ENCODE results near the gene EPB41L4A. TPM values are rescaled to one million over a fixed set of nuclear protein-coding genes. Genes with fewer than 3 reads are reported as not detected.

The EPB41L4A gene
- total RNA-seq, 4 donors from 2014 or later = 10.1 to 32.9 (median 11.6) TPM

GRCh38 chr5:112329419-112330090, 89.5 kb downstream of the EPB41L4A start:
- Histone ChIP-seq H3K27ac (no peak overlapping the region), H3K36me3 (no peaks in the 10 kb centered on the region), H3K27me3 (no peaks in the 10 kb centered on the region), H3K9me3 (no peaks in the 10 kb centered on the region), H3K4me3 (no peak overlapping the region), H3K4me1 (no peaks in the 10 kb centered on the region)
- DNase-seq = no peak
- 49 to 50% methylated on average over 5 of the region's 5 CpGs for WGBS, 2 donors (ENCODE audit: low coverage in 1 of 2)
- intact Hi-C loops (cut with DNase I; ENCODE audit: low total_unique reads) (loop anchor here (5.0 kb wide), 1 partner anchor 88 kb away; the partner anchor contains the start of gene EPB41L4A), in situ Hi-C loops (cut with MboI; ENCODE audit: low pct_ligation_motif_present in 1 of 4, low pct_unique_long_range_greater_than_20kb in 1 of 4, low sequenced_read_pairs in 3 of 4) (no loop called here)
- TF ChIP-seq EP300 (IDR thresholded peaks at IDR 0.05; ENCODE audit: low read depth) (no peak), POLR2A (IDR thresholded peaks at IDR 0.05) (no peak), CTCF (IDR thresholded peaks at IDR 0.05) (no peak), POLR2AphosphoS5 (IDR thresholded peaks at IDR 0.05) (no peak)

- Histone ChIP-seq H3K9me3 (no peaks in the 10 kb centered on the region), H3K36me3 (no peaks in the 10 kb centered on the region), H3K27ac (no peak overlapping the region), H3K4me3 (no peak overlapping the region), H3K27me3 (no peaks in the 10 kb centered on the region), H3K4me1 (no peaks in the 10 kb centered on the region)
- intact Hi-C loops (cut with DNase I; ENCODE audit: low total_unique reads) = no loop called here
- TF ChIP-seq CTCF (IDR thresholded peaks at IDR 0.05) (no peak), POLR2A (IDR thresholded peaks at IDR 0.05) (no peak), POLR2AphosphoS5 (IDR thresholded peaks at IDR 0.05) (no peak), EP300 (IDR thresholded peaks at IDR 0.05; ENCODE audit: low read depth) (no peak)
- in situ Hi-C loops (cut with MboI; ENCODE audit: low pct_ligation_motif_present in 1 of 4, low pct_unique_long_range_greater_than_20kb in 1 of 4, low sequenced_read_pairs in 3 of 4) = no loop called here
- DNase-seq = no peak
Measured at GRCh38 chr5:112323166-112323565, 95.9 kb downstream of the EPB41L4A start.

GRCh38 chr5:112320408-112320807, 98.7 kb downstream of the EPB41L4A start:
- intact Hi-C loops (cut with DNase I; ENCODE audit: low total_unique reads) (no loop called here), in situ Hi-C loops (cut with MboI; ENCODE audit: low pct_ligation_motif_present in 1 of 4, low pct_unique_long_range_greater_than_20kb in 1 of 4, low sequenced_read_pairs in 3 of 4) (no loop called here)
- Histone ChIP-seq H3K4me1 (no peaks in the 10 kb centered on the region), H3K36me3 (no peaks in the 10 kb centered on the region), H3K27me3 (no peaks in the 10 kb centered on the region), H3K4me3 (no peak overlapping the region), H3K9me3 (no peaks in the 10 kb centered on the region), H3K27ac (no peak overlapping the region)
- 88 to 100% methylated on average over 2 to 3 of the region's 3 CpGs for WGBS, 2 donors (ENCODE audit: low coverage in 1 of 2)
- no peak for TF ChIP-seq CTCF (IDR thresholded peaks at IDR 0.05)
- TF ChIP-seq EP300 (IDR thresholded peaks at IDR 0.05; ENCODE audit: low read depth) = no peak
- no peak for TF ChIP-seq POLR2AphosphoS5 (IDR thresholded peaks at IDR 0.05)
- no peak for DNase-seq

DNA sequence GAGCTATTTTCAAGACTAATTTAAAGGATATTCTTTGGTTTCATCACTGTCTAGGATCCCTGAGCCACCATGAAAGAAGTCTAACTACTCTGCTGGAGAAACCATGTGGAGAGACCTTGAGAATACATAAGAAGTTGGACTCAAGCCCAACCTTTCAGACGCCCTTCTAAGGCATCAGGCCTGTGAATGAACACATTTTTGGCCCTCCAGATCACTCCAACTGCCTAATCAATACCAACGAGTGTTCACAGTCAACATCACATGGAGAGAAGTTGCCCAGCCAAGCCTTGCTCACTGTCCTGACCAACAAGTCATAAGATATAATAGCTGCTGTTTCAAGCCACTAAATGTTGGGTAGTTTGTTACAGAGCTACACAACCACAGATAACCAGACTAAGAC, 100.7 kb downstream of the EPB41L4A start:
- no peaks in the 10 kb centered on the region for H3K9me3 ChIP-seq
- intact Hi-C loops (cut with DNase I; ENCODE audit: low total_unique reads) = no loop called here
- no peak for DNase-seq
- H3K4me3 ChIP-seq = no peak overlapping the region
- 48% methylated on average over 2 of the region's 2 CpGs; no CpG with 5 or more reads in 1 of the 2 donors for WGBS, 2 donors (ENCODE audit: low coverage in 1 of 2)
- no peaks in the 10 kb centered on the region for H3K4me1 ChIP-seq
- TF ChIP-seq POLR2A (IDR thresholded peaks at IDR 0.05) (no peak), EP300 (IDR thresholded peaks at IDR 0.05; ENCODE audit: low read depth) (no peak), CTCF (IDR thresholded peaks at IDR 0.05) (no peak), POLR2AphosphoS5 (IDR thresholded peaks at IDR 0.05) (no peak)
- no peaks in the 10 kb centered on the region for H3K27me3 ChIP-seq
- H3K36me3 ChIP-seq = no peaks in the 10 kb centered on the region
- no peak overlapping the region for H3K27ac ChIP-seq
- in situ Hi-C loops (cut with MboI; ENCODE audit: low pct_ligation_motif_present in 1 of 4, low pct_unique_long_range_greater_than_20kb in 1 of 4, low sequenced_read_pairs in 3 of 4) = no loop called here

Measured in transverse colon (tissue), 4 donors.